Stimulated activated CD4-positive, alpha-beta T cell treated with anti-CD3 and anti-CD28 coated beads, Interleukin-1b, Interleukin-23, amount 100 ng/mL, for 24 hours (primary cell): ENCODE data around the gene CXCR2.
"Not testable (repeated sequence)": the region's sequence is repeated elsewhere in the genome, so short reads cannot be mapped to it uniquely, and the experiment has no call there.

ENCODE experiments used
- DNase-seq, 4 experiments: peaks; one replicate each; pipeline ENCODE4 v3.0.0-alpha.2; 2020; ENCODE audit warnings: low read depth in 4 of 4, low spot score in 1 of 4

Gene CXCR2

GRCh38 chr2:218129458-218130135 lies 3.8 kb downstream of the CXCR2 start:
- no peak for DNase-seq

- DNase-seq = no peak
These were observed 4.5 kb downstream of the CXCR2 start for GRCh38 chr2:218130377-218130776.

GRCh38 chr2:218130822-218131221 lies 5.0 kb downstream of the CXCR2 start:
- DNase-seq = no peak

- no peak for DNase-seq
These were observed 11.7 kb downstream of the CXCR2 start for GRCh38 chr2:218137514-218137913.

- no peak for DNase-seq
These were observed 12.2 kb downstream of the CXCR2 start for GRCh38 chr2:218138047-218138446.

- DNase-seq = no peak
These were observed 19.3 kb downstream of the CXCR2 start for GRCh38 chr2:218145124-218145523.

- no peak for DNase-seq
These were observed 20.2 kb downstream of the CXCR2 start for GRCh38 chr2:218146056-218146455.

GRCh38 chr2:218149098-218149497 lies 23.3 kb downstream of the CXCR2 start:
- no peak for DNase-seq

GRCh38 chr2:218149848-218150440 lies 24.1 kb downstream of the CXCR2 start:
- no peak for DNase-seq

GRCh38 chr2:218152172-218152571 lies 26.3 kb downstream of the CXCR2 start:
- no peak for DNase-seq

GRCh38 chr2:218152777-218153176 lies 26.9 kb downstream of the CXCR2 start:
- no peak for DNase-seq

GRCh38 chr2:218155953-218156479 lies 30.2 kb downstream of the CXCR2 start:
- no peak for DNase-seq

GRCh38 chr2:218161644-218162043 lies 35.8 kb downstream of the CXCR2 start:
- DNase-seq = no peak

GRCh38 chr2:218162814-218163213 lies 37.0 kb downstream of the CXCR2 start:
- no peak for DNase-seq

- DNase-seq = no peak
These were observed 41.0 kb downstream of the CXCR2 start, which contains the start of gene CXCR1 for GRCh38 chr2:218166791-218167190. Gene CXCR1, minus strand, starts transcription at chr2:218166962. Its CDS starts 1,751 bp downstream, at chr2:218165211.

GRCh38 chr2:218168016-218168415 lies 42.2 kb downstream of the CXCR2 start:
- no peak for DNase-seq

GRCh38 chr2:218168635-218169462 lies 43.0 kb downstream of the CXCR2 start:
- peak; percentile 35 to 54 (median 44) for DNase-seq

- DNase-seq = no peak
These were observed 44.1 kb downstream of the CXCR2 start for GRCh38 chr2:218169757-218170546.

- not testable (repeated sequence) for DNase-seq
These were observed 45.9 kb downstream of the CXCR2 start for GRCh38 chr2:218171744-218172143.

- DNase-seq = no peak
These were observed 47.0 kb downstream of the CXCR2 start for GRCh38 chr2:218172845-218173244.

- no peak for DNase-seq
These were observed 54.0 kb downstream of the CXCR2 start for GRCh38 chr2:218179782-218180181.
